GM23248 (cell line): ENCODE measurements around the gene DEFB128.

Experiments used
- EZH2 ChIP-seq: fragments of 200-600 bp; sonication (generic); IDR thresholded peaks from 2 replicates; pipeline ENCODE4 v1.6.1; 2018; ENCODE audit warnings: antibody characterized with exemption, mild to moderate bottlenecking; ENCODE audit not compliant: insufficient read depth, poor library complexity, severe bottlenecking
- EZH2phosphoT487 ChIP-seq: fragments of 200-600 bp; sonication (generic); IDR thresholded peaks from 2 replicates; pipeline ENCODE4 v1.6.1; 2018; ENCODE audit warnings: antibody characterized with exemption, moderate library complexity, mild to moderate bottlenecking, low read depth; ENCODE audit not compliant: insufficient read depth

DNA sequence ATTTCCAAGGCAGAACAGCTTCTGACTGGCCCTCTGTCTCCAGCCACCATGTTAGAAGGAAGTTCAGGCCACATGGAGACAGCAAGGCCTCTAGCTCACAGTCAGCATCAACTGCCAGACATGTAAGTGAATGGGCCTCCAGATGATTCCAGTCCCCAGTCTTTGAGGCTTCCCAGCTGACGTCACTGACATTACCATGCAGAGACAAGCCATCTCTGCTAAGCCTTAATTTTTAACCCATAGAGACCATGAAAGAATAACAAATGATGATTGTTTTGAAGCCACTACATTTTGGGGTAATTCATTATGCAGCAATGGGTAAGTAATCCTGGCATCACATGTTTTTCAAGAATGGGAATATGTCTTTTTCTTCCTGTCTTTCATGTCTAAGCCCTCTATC, 26.3 kb upstream of the DEFB128 start:
- TF ChIP-seq EZH2 = no peak
- TF ChIP-seq EZH2phosphoT487 = no peak
